Activated T-cell treated with anti-CD3 and anti-CD28 coated beads, Interleukin-2, amount 50 U/mL, for 72 hours (primary cell): ENCODE results near the gene TMEM192. TPM values are rescaled to one million over a fixed set of nuclear protein-coding genes. Genes with fewer than 3 reads are reported as not detected.
A peak's percentile ranks its signal among the peaks of the same experiment; 100 is the strongest.

Source experiments
- ATAC-seq, 2 donors: fragments of 150-1000 bp; cut with Tn5 transposase; replicated peaks in 1 of 2; 2 replicates each; pipeline ENCODE4 v1.10.0; 2021; ENCODE audit warnings: moderate library complexity in 2 of 2, mild to moderate bottlenecking in 1 of 2
- DNase-seq, 2 donors: peaks; one replicate each; pipeline ENCODE4 v3.0.0; 2021 to 2022; ENCODE audit warnings: mixed read lengths in 1 of 2
- H3K27ac Mint-ChIP-seq: one replicate; pipeline ENCODE4 v1.8.0; 2022; ENCODE audit warnings: mild to moderate bottlenecking, moderate library complexity, mixed read lengths
- H3K27me3 Mint-ChIP-seq: one replicate; pipeline ENCODE4 v1.8.0; 2022; ENCODE audit warnings: low read depth, mixed read lengths
- H3K36me3 Mint-ChIP-seq, 2 donors: one replicate each; pipeline ENCODE4 v1.8.0; 2022; ENCODE audit warnings: mixed read lengths in 2 of 2, mild to moderate bottlenecking in 1 of 2; ENCODE audit not compliant: insufficient read depth in 2 of 2
- H3K4me1 Mint-ChIP-seq: one replicate; pipeline ENCODE4 v1.8.0; 2022; ENCODE audit warnings: low read depth, mixed read lengths
- H3K4me3 Mint-ChIP-seq, 2 donors: one replicate each; pipeline ENCODE4 v1.8.0; 2022; ENCODE audit warnings: mild to moderate bottlenecking in 2 of 2, mixed read lengths in 2 of 2, moderate library complexity in 2 of 2
- H3K9me3 Mint-ChIP-seq, 2 donors: one replicate each; pipeline ENCODE4 v1.8.0; 2022; ENCODE audit warnings: mixed read lengths in 2 of 2
- total RNA-seq, 2 donors: library from RNA; stranded (reverse); gene quantifications; one replicate each; pipeline ENCODE4 v1.2.3, GENCODE V29; 2022

TMEM192 gene
- 10 to 100 TPM; 10.2 to 14.4 TPM for total RNA-seq

- H3K9me3 Mint-ChIP-seq: no peaks in the 10 kb centered on the region
- H3K4me3 Mint-ChIP-seq: peak within 1 kb of the TSS; percentile 88 to 98
- H3K36me3 Mint-ChIP-seq: no peaks in the 10 kb centered on the region
- peaks cover 26% of the 10 kb centered on the region for H3K4me1 Mint-ChIP-seq
- peak within 1 kb of the TSS; percentile 89 for H3K27ac Mint-ChIP-seq
- peak; percentile 97 for ATAC-seq
- peak; percentile 93 to 95 for DNase-seq
- no peaks in the 10 kb centered on the region for H3K27me3 Mint-ChIP-seq
These were observed at the start of gene TMEM192 for GRCh38 chr4:165112368-165113121. TSS of gene TMEM192 (minus strand) at chr4:165112860. CDS start at chr4:165112773, 87 bp downstream.

GRCh38 chr4:165158762-165159161 is 46.1 kb upstream of the TMEM192 start:
- no peak for DNase-seq
- no peak for ATAC-seq
- Mint-ChIP-seq H3K9me3 (peaks cover 6 to 8% of the 10 kb centered on the region in 2 donors), H3K4me1 (no peaks in the 10 kb centered on the region), H3K36me3 (peaks cover 0 to 5% of the 10 kb centered on the region in 2 donors), H3K27me3 (peaks cover 6% of the 10 kb centered on the region), H3K4me3 (no peak overlapping the region), H3K27ac (no peak overlapping the region)

GRCh38 chr4:165156906-165157305 is 44.2 kb upstream of the TMEM192 start:
- Mint-ChIP-seq H3K9me3 (peaks cover 6 to 8% of the 10 kb centered on the region in 2 donors), H3K4me3 (no peak overlapping the region), H3K4me1 (no peaks in the 10 kb centered on the region), H3K27me3 (peaks cover 6% of the 10 kb centered on the region), H3K36me3 (peaks cover 0 to 5% of the 10 kb centered on the region in 2 donors), H3K27ac (no peak overlapping the region)
- no peak for ATAC-seq
- DNase-seq: no peak

GRCh38 chr4:165154482-165154881 is 41.8 kb upstream of the TMEM192 start:
- H3K27me3 Mint-ChIP-seq: no peaks in the 10 kb centered on the region
- peaks cover 0 to 5% of the 10 kb centered on the region in 2 donors for H3K36me3 Mint-ChIP-seq
- DNase-seq: no peak
- ATAC-seq: no peak
- H3K4me3 Mint-ChIP-seq: no peak overlapping the region
- H3K27ac Mint-ChIP-seq: no peak overlapping the region
- no peaks in the 10 kb centered on the region for H3K4me1 Mint-ChIP-seq
- H3K9me3 Mint-ChIP-seq: peaks cover 6 to 8% of the 10 kb centered on the region in 2 donors

GRCh38 chr4:165152527-165152926 is 39.9 kb upstream of the TMEM192 start:
- ATAC-seq (no peak), DNase-seq (no peak)
- no peaks in the 10 kb centered on the region for H3K4me1 Mint-ChIP-seq
- no peak overlapping the region for H3K27ac Mint-ChIP-seq
- peaks cover 4 to 8% of the 10 kb centered on the region in 2 donors for H3K9me3 Mint-ChIP-seq
- peaks cover 0 to 5% of the 10 kb centered on the region in 2 donors for H3K36me3 Mint-ChIP-seq
- no peak overlapping the region for H3K4me3 Mint-ChIP-seq
- no peaks in the 10 kb centered on the region for H3K27me3 Mint-ChIP-seq

GRCh38 chr4:165151734-165152133 is 39.1 kb upstream of the TMEM192 start:
- H3K27me3 Mint-ChIP-seq: no peaks in the 10 kb centered on the region
- DNase-seq (no peak), ATAC-seq (no peak)
- peaks cover 1 to 4% of the 10 kb centered on the region in 2 donors for H3K9me3 Mint-ChIP-seq
- no peak overlapping the region for H3K4me3 Mint-ChIP-seq
- H3K4me1 Mint-ChIP-seq: no peaks in the 10 kb centered on the region
- no peaks in the 10 kb centered on the region for H3K36me3 Mint-ChIP-seq
- H3K27ac Mint-ChIP-seq: no peak overlapping the region

- Mint-ChIP-seq H3K4me1 (no peaks in the 10 kb centered on the region), H3K27me3 (no peaks in the 10 kb centered on the region), H3K4me3 (no peak overlapping the region), H3K36me3 (no peaks in the 10 kb centered on the region), H3K27ac (no peak overlapping the region), H3K9me3 (no peaks in the 10 kb centered on the region)
- ATAC-seq: no peak
- DNase-seq: no peak
These were observed 37.9 kb upstream of the TMEM192 start for GRCh38 chr4:165150545-165150944.

GRCh38 chr4:165138843-165139242 is 26.2 kb upstream of the TMEM192 start:
- Mint-ChIP-seq H3K4me3 (no peak overlapping the region), H3K9me3 (peaks cover 0 to 2% of the 10 kb centered on the region in 2 donors), H3K27me3 (peaks cover 4% of the 10 kb centered on the region), H3K36me3 (no peaks in the 10 kb centered on the region), H3K4me1 (no peaks in the 10 kb centered on the region), H3K27ac (no peak overlapping the region)
- ATAC-seq (no peak), DNase-seq (no peak)

GRCh38 chr4:165137205-165137604 is 24.5 kb upstream of the TMEM192 start:
- no peak overlapping the region for H3K27ac Mint-ChIP-seq
- no peak for DNase-seq
- no peak overlapping the region for H3K4me3 Mint-ChIP-seq
- no peaks in the 10 kb centered on the region for H3K36me3 Mint-ChIP-seq
- H3K4me1 Mint-ChIP-seq: no peaks in the 10 kb centered on the region
- peaks cover 0 to 2% of the 10 kb centered on the region in 2 donors for H3K9me3 Mint-ChIP-seq
- peaks cover 6% of the 10 kb centered on the region for H3K27me3 Mint-ChIP-seq
- ATAC-seq: no peak

GRCh38 chr4:165136529-165136928 is 23.9 kb upstream of the TMEM192 start:
- Mint-ChIP-seq H3K4me3 (no peak overlapping the region), H3K27me3 (peaks cover 6% of the 10 kb centered on the region), H3K27ac (no peak overlapping the region), H3K36me3 (no peaks in the 10 kb centered on the region), H3K9me3 (peaks cover 0 to 2% of the 10 kb centered on the region in 2 donors), H3K4me1 (no peaks in the 10 kb centered on the region)
- DNase-seq: no peak
- ATAC-seq: no peak

- H3K27me3 Mint-ChIP-seq: peaks cover 11% of the 10 kb centered on the region
- peaks cover 0 to 2% of the 10 kb centered on the region in 2 donors for H3K9me3 Mint-ChIP-seq
- H3K36me3 Mint-ChIP-seq: no peaks in the 10 kb centered on the region
- no peak overlapping the region for H3K4me3 Mint-ChIP-seq
- ATAC-seq (no peak), DNase-seq (no peak)
- no peaks in the 10 kb centered on the region for H3K4me1 Mint-ChIP-seq
- no peak overlapping the region for H3K27ac Mint-ChIP-seq
These were observed 20.5 kb upstream of the TMEM192 start for GRCh38 chr4:165133150-165133549.

GRCh38 chr4:165131247-165131832 is 18.7 kb upstream of the TMEM192 start:
- Mint-ChIP-seq H3K9me3 (peaks cover 0 to 2% of the 10 kb centered on the region in 2 donors), H3K4me3 (no peak overlapping the region), H3K36me3 (no peaks in the 10 kb centered on the region), H3K27me3 (peaks cover 11% of the 10 kb centered on the region), H3K27ac (no peak overlapping the region), H3K4me1 (no peaks in the 10 kb centered on the region)
- ATAC-seq (peak; percentile 74 to 78), DNase-seq (peak; percentile 71 to 83)

- H3K27me3 Mint-ChIP-seq: peaks cover 11% of the 10 kb centered on the region
- H3K4me3 Mint-ChIP-seq: no peak overlapping the region
- no peak for ATAC-seq
- H3K9me3 Mint-ChIP-seq: peaks cover 0 to 2% of the 10 kb centered on the region in 2 donors
- no peak overlapping the region for H3K27ac Mint-ChIP-seq
- H3K36me3 Mint-ChIP-seq: no peaks in the 10 kb centered on the region
- H3K4me1 Mint-ChIP-seq: no peaks in the 10 kb centered on the region
- no peak for DNase-seq
These were observed 17.3 kb upstream of the TMEM192 start for GRCh38 chr4:165129924-165130323.
